Activated effector memory CD4-positive, alpha-beta T cell treated with Interleukin-2 at 50 U/mL for 16 hours (primary cell): ENCODE results near the gene PDCD7.
"Not testable (repeated sequence)": the region's sequence is repeated elsewhere in the genome, so short reads cannot be mapped to it uniquely, and the experiment has no call there.

ENCODE experiments used
- DNase-seq: peaks from one replicate; pipeline ENCODE4 v3.0.0-alpha.2; 2020

Gene PDCD7

GRCh38 chr15:65115086-65115485 lies 18.5 kb downstream of the PDCD7 start, which contains the start of gene UBAP1L:
TSS of gene UBAP1L (minus strand) at chr15:65115200. CDS start at chr15:65106215, 8,985 bp downstream.
- no peak for DNase-seq

DNA sequence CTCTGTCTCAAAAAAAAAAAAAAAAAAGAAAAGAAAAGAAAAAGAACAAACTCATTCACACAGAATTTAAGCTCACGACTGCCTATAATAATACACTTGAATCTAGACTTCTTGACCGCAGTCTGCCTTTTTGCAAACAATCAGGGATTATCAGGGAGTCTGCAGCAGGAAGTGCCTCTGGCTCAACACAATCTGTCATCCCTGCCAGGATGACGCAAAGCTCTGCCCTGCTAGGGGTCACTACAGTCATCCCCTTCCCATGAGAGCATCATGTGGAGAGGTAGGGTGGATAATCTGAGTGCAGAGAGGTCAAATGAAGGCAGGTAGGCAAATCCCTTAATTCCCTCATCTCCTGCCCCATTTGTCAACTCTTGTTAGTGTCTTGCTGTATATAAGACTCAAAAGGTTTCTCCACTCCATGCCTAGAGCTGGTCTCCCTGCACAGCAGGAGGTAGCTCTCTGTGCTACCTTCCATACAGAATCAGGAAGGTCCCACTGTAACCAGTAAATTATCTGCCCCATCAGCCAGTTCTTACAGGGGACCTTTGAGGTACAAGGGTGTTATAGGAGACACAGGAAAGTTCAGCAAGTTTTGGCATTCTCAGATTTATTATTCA lies 22.8 kb downstream of the PDCD7 start:
- no peak for DNase-seq

GRCh38 chr15:65106011-65106590 lies 27.5 kb downstream of the PDCD7 start:
- DNase-seq, result no peak

- DNase-seq, result no peak
Observed at GRCh38 chr15:65105038-65105437, 28.6 kb downstream of the PDCD7 start.

DNA sequence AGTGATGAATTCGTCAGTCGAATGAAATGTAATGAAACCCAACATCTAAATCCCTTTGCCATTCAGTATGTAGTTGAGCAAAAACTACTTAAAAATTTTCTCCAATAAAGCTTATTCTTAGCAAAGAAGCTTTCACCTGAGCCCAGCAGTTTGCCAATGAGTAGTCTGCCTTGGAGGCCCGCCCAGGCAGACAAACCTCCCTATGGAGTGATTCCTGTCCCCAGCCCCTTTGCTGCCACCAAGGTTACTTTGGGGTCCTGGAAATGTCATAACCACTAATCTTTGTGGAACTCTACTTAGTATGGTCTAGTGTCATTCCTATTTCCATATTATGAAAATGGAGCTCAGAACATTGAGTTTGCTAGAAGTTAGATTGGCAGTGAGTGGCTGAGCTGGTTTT lies 30.7 kb downstream of the PDCD7 start:
- no peak for DNase-seq

DNA sequence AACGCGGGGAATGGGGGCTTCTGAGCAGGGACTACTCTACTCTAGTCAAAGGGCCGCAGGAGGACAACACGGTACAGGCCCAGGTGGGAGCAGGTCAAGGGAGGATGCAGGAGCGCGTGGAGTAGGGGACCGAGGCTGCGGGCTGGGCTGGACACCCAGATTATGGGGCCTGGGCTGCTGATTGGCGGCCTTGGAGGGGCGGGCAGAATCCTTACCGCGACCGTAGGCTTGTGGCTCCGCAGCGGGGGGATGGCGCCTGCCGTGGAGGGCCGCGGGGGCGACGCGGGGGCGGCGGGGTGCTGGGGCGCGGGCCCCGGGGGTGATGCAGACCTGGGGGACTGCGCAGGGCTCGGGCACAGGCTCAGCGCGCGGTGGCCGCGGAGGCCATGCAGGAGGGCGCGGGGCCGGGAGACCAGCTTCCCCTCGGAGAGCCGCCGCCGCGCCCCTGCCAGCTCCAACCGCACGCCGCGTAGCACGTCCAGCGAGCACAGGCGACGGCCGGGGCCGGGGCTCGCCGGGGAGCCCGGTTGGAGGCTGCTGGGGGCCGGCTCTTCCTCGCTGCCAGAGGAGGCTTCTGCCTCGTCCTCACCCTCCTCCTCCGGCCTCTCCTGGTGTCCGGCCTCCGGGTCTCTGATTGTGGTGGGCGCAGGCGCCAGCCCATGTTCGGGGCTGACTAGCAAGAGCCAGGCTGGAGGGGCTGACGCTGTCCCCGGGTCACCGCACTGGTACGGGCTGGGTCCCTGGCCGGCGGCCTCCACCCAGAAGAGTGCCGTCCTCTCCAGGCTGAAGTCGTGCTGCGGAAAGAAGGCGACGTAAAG lies 31.5 kb downstream of the PDCD7 start:
- no peak for DNase-seq

DNA sequence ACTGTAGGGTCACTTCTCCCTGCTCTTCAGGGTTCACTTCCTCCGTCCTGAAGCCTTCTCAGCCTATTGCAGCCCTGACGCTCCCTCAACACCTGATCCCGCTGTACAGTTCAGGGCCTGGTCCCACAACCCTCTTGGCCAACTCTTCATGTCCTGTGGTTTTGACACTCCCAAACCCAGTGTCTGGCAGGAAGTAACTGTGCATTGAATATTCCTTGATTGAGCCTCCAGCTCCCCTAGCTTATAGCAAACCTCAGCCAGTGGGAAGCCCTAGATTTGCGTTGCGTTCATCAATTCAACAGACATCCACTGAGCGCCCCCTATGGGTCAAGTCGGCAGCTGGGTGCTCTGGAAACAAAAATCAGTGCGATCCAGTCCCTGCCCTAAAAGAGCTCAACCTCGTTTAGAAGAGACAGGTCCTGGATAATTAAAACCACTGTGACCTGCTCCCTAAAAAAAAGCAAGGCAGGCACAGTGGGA lies 32.2 kb downstream of the PDCD7 start:
- DNase-seq, result no peak

DNA sequence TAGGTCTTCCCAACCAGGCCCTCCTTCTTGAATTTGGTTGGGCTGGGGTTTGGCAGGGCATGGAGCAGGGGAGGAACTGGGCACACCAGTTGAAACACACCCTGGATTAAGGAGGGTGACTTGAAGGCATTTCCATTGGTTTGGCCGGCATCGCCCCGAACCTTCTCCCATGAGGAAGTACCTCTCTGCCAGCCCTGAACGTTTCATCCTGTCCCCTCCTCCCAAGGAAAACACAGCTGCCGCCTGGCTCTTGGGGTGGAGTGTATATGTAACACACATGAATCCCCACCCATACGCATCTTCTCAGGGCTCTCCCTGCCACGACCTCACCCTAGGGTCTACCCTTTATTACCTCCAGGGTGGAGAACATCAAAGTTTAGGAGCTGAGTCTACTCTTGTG lies 33.2 kb downstream of the PDCD7 start:
- no peak for DNase-seq

GRCh38 chr15:65099801-65100200 lies 33.8 kb downstream of the PDCD7 start:
- not testable (repeated sequence) for DNase-seq

- DNase-seq, result no peak
Observed at GRCh38 chr15:65099336-65099735, 34.3 kb downstream of the PDCD7 start.

DNA sequence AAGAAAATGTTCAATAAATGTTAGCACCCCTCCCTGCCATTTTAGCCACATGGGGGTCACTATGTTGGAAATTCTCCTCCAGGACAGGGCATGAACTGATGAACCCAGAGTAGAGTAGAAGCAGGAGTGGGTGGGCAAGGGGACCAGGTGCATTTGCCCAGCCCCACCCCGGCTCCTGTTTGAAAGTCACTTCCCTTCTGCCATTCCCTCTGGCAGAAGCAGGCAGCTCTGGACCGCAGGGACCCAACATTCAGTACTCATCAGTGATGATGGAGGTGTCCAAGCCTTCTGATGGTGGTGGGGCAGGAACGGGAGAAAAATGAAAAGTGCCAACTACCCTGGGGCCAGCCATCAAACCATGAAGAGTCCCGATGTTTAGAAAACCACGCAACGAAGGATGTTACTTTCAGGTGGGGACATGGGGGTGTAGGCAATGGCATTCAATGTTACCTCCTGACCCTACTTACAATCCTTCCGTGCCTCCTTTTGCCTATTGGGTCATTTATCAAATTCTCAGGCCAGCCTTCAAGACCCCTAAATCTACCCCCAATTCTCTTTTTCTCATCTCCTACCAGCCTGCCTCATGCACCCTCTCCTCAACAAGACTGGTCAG lies 35.9 kb downstream of the PDCD7 start:
- no peak for DNase-seq

GRCh38 chr15:65096481-65097385 lies 36.9 kb downstream of the PDCD7 start:
- no peak for DNase-seq

- no peak for DNase-seq
Observed at GRCh38 chr15:65095747-65096104, 37.9 kb downstream of the PDCD7 start.

DNA sequence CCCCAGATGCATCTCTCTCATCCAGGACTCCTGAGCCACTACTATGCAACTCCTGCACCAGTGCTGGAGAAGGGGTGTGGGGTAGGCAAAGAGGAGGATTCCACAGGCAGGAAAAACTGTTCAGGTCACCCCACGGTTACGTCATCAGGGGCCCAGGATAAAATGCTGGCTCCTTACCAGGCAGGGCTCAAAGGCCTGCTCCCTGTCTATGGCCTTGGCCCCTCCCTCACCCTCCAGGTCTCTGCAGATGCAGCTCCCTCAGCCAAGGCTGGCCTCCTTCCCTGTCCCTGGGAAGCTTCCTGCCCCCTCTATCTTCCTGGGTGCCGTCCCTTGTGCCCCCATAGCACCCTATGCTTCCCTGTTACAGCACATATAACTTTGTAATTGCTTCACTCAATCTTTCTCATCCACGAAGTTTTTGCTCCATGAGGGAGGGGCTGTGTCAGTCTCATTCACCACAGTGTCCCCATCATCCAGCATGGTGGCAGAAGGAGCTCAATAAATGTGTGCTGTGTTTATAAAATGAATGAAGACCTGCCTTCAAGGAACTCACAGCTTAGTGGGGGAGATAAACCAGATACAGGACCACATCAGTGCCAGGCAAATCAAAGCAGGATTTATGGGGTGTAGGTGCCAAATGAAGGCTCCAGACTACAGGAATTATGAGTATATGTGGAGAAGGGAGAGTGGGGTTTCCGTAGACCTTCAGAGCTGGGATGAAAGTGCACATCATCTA lies 38.4 kb downstream of the PDCD7 start:
- no peak for DNase-seq

DNA sequence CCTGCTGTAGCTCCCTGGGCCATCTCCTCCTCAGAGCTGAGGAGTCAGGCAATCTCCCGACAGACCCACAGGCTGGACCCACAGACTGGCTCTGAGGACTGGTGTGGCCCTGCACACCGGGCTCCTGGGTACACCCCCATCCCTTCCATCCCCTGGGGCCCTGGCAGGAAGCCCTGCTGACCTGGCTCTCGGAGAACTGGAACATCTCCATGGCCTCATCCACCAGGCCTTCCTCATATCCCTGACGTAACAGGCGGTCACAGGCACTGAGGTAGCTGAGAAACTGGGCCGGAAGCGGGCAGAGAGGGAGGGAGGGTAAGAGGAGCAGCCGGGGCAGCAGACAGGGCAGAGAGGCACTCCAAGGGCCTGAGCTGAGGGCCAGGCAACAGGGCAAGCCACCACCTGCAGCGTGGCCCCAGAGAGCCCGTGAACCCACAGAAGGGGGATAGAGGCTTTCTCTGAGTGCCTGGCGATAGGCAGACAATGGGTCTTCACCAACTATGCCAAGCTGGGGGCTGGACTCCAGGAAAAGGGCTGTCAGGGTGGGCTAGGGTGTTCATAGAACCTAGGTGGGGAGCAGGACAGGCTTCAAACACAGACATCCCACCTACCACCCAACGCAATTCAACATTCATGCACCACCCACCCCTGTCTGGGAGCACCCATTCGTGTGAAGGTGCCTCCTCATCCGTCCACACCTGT lies 39.2 kb downstream of the PDCD7 start:
- no peak for DNase-seq

GRCh38 chr15:65093793-65094170 lies 39.8 kb downstream of the PDCD7 start:
- DNase-seq, result not testable (repeated sequence)

DNA sequence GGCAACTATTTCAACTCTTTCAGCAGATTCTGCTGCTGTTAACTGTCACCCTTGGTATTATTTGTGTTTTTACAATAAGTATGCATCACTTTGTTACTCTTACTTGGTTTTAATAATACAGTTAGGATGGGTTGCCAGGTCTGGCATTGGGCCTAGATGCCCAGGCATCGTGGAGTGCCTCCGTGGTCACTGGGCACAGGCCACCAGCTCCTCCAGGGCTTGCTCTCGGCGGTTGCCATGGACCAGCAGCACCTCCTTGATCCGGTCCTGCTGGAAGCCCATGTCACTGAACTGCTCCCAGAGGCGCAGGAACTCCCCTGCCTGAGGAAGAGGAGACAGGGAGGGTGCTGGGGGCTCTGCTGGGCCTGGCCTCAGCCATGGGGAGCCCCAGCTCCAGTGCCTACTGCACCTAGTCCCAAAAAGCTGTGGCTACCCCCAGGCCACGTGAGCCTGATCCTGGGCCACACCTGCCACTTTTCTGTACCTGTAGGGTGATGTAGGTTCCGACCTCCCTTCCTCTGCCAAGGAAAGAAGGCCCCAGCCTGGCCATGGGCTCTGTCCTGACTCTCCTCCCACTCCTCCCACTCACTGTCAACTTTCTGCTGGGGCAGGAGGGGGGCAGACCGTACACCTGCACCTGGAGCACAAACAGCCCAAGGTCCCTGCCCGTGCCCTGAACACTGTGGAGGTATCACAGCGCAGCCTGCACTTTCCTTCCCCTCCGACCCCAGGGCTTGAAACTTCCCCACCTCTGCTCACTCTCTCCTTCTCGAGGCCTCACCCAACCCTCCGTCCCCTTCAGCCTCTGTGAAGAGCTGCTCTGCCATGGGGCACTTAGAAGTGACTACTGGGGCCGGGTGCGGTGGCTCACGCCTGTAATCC lies 40.5 kb downstream of the PDCD7 start:
- DNase-seq, result no peak

DNA sequence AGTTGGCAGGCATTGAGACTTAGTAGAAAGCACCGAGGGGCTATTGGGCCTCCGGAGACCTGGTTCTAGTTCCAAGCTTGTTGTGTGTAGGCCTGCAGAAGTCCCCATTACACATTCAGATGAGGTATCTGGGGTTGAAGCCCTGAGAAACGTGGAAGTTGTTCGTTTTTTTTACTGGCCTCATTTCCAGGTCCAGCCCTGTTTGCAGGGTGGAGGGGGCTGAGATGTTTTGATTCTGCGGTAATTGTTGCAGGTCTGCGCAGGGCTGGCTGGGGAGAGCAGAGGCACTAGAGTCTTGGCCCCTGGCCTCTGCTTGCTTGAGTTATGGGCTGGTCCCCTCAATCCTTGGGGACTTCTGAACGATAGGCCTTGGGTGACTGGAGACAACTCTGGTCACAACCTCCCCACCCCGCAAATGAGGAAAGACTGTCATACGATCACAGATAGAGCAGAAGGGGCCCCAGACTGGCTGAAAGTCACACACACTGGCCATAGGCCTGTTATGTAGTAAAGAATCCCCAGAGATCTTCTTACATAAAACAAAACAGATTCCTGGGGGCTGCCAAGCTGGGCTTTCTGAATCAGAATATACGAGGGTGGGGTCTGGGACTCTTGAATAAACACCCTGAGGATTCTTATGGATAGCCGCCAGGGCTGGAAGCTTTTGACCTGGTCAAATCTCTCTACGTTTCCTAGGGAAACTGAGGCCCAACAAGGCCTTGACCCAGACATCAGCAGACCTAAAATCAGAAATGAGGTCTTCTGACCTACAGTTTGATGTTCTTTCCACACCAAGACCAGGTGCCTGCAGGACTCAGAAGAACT lies 41.5 kb downstream of the PDCD7 start:
- no peak for DNase-seq

DNA sequence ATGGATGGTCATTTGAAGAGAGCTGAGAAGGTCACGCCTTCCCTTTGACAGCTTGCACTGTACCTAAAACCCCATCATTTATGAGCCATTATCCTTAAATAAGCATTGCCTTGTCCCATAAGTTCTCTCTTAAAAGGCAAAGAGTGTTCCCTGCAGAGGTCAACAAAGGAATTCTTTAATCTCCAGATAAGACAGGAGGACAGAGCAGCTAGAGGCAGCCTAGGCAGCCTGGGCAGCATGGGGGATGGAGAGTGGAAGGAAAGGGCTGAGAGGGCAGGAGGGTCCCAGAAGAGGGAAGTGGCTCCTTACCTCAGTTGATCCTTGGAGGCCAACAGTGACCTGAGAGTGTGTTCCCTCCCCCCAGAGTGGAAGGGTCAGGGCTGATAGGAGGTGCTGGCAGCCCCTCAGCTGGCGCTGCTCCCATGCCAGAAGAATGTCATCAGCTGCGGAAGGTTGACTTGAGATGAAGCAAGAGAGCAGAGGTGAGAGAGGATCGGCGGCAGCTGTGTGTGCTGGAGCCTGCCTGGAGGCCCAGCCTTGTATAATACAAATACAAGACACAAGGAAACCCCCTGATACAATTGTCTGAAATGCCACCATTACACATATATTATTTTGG lies 44.3 kb downstream of the PDCD7 start:
- no peak for DNase-seq
